NK-92 (cell line): ENCODE measurements around the gene NBPF10.
"Not testable (repeated sequence)": the region's sequence is repeated elsewhere in the genome, so short reads cannot be mapped to it uniquely, and the experiment has no call there.

Experiments
- DNase-seq: peaks from one replicate; lab custom pipeline; 2025; ENCODE audit not compliant: unreplicated experiment; lab: John Stamatoyannopoulos, UW

The NBPF10 gene, protein sequence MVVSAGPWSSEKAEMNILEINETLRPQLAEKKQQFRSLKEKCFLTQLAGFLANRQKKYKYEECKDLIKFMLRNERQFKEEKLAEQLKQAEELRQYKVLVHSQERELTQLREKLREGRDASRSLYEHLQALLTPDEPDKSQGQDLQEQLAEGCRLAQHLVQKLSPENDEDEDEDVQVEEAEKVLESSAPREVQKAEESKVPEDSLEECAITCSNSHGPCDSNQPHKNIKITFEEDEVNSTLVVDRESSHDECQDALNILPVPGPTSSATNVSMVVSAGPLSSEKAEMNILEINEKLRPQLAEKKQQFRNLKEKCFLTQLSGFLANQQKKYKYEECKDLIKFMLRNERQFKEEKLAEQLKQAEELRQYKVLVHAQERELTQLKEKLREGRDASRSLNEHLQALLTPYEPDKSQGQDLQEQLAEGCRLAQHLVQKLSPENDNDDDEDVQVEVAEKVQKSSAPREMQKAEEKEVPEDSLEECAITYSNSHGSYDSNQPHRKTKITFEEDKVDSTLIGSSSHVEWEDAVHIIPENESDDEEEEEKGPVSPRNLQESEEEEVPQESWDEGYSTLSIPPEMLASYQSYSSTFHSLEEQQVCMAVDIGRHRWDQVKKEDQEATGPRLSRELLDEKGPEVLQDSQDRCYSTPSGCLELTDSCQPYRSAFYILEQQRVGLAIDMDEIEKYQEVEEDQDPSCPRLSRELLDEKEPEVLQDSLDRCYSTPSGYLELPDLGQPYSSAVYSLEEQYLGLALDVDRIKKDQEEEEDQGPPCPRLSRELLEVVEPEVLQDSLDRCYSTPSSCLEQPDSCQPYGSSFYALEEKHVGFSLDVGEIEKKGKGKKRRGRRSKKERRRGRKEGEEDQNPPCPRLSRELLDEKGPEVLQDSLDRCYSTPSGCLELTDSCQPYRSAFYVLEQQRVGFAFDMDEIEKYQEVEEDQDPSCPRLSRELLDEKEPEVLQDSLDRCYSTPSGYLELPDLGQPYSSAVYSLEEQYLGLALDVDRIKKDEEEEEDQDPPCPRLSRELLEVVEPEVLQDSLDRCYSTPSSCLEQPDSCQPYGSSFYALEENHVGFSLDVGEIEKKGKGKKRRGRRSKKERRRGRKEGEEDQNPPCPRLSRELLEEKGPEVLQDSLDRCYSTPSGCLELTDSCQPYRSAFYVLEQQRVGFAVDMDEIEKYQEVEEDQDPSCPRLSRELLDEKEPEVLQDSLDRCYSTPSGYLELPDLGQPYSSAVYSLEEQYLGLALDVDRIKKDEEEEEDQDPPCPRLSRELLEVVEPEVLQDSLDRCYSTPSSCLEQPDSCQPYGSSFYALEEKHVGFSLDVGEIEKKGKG (N-terminal part only)

DNA sequence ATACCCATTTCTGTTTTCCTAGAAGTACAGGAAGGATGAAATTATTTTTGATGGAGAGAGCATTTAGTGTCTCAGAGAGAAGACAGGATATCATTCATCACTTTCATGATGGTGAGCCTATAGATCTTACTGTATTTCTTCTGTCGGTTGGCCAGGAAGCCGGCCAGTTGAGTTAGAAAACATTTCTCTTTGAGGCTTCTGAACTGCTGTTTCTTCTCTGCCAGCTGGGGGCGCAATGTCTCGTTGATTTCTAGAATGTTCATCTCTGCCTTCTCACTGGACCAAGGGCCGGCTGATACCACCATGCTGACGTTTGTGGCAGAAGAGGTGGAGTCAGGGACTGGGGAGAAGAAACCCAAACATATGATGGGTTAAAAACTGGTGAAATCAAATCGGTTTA is at the start of gene NBPF10:
Gene NBPF10 (minus strand): TSS at position 340 of the 400 bp plus-strand sequence. CDS start 35 bp downstream, at position 305.
- not testable (repeated sequence) for DNase-seq

DNA sequence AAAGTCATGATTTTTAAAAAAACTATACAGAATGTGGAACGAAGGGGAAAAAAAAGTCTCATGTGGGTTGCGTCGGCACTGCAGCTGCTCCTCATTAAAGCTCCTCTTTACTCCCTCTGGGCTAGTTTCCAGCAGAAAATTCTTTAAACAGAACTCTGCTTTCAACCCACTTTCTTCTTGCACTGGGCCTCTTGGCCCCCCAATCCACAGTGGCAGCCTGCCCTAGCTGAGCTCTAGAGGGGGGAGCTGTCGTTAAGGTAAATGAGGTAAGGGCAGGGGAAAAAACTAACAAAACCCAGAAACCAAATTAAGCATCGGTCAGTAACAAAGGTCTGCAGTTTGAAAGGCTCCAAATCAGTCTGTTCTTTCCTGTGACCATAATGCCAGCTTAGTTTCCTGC is 29.9 kb upstream of the NBPF10 start:
- DNase-seq, result not testable (repeated sequence)

DNA sequence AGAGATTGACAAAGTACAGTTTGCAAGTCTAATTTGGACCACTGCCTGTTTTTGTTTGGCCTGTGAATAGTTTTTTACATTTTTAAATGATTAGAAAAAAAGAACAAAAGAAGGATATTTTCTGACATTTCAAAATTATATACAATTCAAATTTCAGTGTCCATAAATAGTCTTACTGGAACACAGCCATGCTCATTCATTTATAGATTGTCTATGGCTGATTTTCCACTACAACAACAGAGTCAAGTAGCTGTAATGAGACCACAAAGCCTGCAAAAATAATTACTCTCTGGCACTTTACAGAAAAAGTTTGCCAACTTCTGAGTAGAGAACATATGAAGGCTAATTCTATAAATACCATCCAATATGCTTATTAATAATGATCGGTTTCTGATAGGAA is 23.1 kb upstream of the NBPF10 start:
- DNase-seq, result not testable (repeated sequence)

DNA sequence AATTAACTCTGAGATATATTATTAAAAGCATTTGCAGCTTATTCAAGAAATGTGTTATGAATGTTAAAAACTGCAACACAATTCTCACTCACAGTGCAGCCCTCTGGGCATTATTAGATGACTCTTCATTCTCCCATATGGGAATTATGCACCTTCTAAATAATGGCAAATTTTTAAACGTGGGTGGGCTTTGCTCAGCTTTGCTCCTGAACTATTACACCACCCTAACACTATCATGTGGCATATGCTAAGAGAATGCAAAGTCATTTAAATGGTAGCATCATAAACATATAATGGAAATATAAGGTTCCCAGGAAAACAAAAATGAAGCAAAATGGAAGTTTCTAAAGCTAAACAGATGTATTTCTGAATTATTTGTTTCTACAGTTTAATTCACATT is 22.7 kb upstream of the NBPF10 start:
- not testable (repeated sequence) for DNase-seq
